SK-N-SH (cell line): ENCODE results near the gene XPO1.

Experiments used
- CHD2 ChIP-seq: fragments of 150-350 bp; IDR thresholded peaks from 2 replicates; pipeline ENCODE4 v1.6.1; 2018; ENCODE audit warnings: low read length; ENCODE audit not compliant: partially characterized antibody
- EZH2phosphoT487 ChIP-seq: fragments of 200-600 bp; sonication (generic); IDR thresholded peaks from 2 replicates; pipeline ENCODE4 v1.6.1; 2017; ENCODE audit warnings: low read depth, mixed run types, mild to moderate bottlenecking, antibody characterized with exemption, moderate library complexity, borderline replicate concordance
- RCOR1 ChIP-seq: fragments of 150-350 bp; IDR thresholded peaks from 2 replicates; pipeline ENCODE4 v1.6.1; 2017; ENCODE audit warnings: antibody characterized with exemption, low read length
- TF ChIP-seq, protein P1 (sequence below): fragments of 200-600 bp; sonication (generic); IDR thresholded peaks from 2 replicates; pipeline ENCODE4 v1.6.1; 2017; ENCODE audit warnings: antibody characterized with exemption, mild to moderate bottlenecking, moderate library complexity

DNA sequence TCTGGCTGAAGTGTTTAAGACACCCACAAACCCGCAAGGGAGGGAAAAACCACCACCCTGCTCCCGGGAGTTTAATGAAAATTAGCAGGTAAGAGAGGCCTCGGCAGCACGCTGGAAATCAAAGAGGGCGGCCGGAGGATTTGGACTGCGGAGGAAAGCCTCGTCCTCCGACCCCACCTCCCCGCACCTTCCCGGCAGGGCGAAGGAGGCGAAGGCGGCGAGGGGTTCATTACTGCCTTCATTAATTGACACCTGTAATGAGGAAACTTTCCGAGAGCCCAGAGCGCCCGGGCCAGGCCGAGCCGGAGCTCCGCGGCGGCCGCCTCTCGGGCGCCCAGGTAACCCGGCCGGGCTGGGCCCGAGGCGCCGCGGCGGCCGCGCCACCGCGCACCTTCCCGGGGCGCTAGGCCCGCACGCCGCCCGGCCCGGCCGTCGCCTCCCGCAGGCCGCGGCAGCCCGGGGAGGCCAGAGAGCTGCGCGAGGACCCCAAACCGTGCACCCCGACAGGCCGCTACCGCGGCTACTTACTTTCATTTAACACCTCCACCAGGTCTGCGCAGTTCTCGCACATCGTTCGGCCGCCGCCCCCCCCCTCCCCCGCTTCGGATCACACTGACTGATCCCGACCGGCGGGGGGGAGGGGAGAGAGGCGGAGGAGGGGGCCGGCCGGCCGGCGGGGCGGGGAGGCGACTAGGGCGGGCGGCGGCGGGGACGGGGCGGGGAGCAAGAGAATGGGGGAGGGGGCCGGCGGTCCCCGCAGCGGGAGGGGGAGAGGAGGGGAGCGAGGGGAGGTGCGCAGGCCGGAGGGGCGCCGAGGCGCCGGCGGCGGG, 67.8 kb downstream of the XPO1 start:
- TF ChIP-seq EZH2phosphoT487 (no peak), RCOR1 (no peak), CHD2 (peak; percentile 59)
- TF ChIP-seq, protein P1, sequence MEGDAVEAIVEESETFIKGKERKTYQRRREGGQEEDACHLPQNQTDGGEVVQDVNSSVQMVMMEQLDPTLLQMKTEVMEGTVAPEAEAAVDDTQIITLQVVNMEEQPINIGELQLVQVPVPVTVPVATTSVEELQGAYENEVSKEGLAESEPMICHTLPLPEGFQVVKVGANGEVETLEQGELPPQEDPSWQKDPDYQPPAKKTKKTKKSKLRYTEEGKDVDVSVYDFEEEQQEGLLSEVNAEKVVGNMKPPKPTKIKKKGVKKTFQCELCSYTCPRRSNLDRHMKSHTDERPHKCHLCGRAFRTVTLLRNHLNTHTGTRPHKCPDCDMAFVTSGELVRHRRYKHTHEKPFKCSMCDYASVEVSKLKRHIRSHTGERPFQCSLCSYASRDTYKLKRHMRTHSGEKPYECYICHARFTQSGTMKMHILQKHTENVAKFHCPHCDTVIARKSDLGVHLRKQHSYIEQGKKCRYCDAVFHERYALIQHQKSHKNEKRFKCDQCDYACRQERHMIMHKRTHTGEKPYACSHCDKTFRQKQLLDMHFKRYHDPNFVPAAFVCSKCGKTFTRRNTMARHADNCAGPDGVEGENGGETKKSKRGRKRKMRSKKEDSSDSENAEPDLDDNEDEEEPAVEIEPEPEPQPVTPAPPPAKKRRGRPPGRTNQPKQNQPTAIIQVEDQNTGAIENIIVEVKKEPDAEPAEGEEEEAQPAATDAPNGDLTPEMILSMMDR = no peak
